SHP77 (cell line): Measurements from ENCODE around the gene KIF26B.
"Not testable (repeated sequence)": the region's sequence is repeated elsewhere in the genome, so short reads cannot be mapped to it uniquely, and the experiment has no call there.

Experiments used
- DNase-seq, 2 experiments: peaks; one replicate each; lab custom pipeline; 2025; lab: John Stamatoyannopoulos, UW

The KIF26B gene

DNA sequence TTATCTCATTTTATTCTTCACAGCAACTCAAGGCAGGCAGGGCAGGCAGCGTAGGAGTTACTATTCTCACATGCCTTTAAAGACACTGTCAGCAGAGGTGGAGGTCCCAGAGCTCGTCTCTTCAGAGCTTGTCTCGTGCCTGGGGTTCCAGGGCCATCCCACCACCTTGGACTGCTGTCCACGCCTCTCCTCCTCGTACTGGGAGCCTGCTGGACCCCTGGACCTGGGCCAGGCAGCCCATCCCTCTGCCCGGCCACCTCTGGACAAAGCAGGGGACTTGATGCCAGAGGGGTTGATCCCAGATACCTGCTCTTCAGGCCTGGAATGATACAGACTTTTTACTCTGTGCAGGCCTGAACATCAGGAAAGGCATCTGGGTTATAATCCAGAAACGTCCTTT lies 546.8 kb downstream of the KIF26B start:
- no peak for DNase-seq

DNA sequence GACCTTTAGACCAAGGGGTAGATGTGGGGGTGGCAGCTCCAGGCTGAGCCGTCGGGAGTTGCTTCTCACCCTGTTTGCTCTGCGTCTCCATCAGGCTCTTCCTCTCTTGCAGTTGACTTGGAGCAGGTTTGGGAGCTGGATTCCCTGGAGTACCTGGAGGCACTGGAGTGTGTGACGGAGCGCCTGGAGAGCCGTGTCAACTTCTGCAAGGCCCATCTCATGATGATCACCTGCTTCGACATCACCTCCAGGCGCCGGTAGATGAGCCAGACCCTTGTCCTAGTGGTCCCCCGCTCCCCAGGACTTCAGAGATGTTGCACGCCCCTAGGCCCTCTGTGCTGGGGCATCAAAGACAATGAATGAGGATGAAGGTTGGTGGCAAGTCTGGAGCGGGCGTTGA lies 547.6 kb downstream of the KIF26B start:
- DNase-seq = no peak

DNA sequence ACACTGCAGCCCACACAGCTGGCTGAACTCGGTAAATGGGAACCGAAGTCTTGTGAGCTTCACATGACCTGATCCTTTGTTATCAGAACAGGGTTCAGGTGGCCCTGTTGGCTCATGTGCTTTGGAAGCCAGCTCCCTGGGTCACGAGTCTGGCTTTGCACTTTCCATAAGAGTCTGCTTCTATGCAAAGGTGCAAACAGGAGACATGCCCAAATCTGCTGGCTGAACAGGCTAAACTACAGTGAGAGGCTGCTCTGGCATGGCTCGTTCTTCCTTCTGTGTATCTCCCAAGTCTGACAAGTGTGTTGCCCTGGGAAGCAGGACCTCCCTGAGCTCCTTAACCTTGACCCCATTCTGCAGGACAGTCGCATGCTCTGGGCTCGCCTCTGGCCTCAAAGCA lies 549.6 kb downstream of the KIF26B start:
- DNase-seq = no peak

DNA sequence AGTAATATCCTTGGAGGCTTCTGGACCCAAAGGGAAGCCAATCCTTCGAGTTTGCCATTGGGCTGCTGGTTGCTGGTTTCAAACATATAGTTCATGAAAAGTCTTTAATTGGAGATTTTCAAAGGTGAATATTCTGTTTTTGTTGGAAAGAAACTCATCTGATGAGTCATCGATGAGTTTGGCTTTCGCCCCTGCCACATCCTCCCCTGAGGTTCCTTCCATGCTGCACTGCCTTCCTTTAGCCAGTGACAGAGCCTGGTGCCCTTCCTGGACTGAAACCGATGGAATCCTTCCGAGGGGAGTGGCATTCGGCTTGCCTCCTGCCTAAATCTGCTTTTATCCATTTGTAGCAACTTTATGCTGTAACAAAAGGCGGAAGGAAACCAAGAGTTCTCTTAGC lies 550.0 kb downstream of the KIF26B start:
- no peak for DNase-seq

DNA sequence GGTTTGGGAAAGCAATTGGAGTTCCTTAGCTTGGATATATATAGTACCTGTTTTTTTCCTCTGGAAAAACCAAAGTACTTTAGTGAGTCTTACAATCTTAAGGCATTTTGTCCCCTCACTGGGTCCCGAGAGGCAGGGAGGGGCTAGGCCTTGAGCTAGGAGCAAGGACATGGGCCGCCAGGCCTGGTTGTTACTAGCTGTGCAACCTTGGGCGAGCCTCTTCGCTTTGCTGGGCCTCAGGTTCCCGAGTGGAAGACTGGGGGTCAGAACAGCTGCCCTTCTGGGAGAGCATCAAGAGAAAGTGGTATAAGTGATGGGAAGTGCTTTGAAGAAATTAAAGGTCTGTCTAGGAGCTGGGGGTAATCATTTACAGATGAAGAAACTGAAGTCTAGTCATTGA lies 553.2 kb downstream of the KIF26B start:
- no peak for DNase-seq

DNA sequence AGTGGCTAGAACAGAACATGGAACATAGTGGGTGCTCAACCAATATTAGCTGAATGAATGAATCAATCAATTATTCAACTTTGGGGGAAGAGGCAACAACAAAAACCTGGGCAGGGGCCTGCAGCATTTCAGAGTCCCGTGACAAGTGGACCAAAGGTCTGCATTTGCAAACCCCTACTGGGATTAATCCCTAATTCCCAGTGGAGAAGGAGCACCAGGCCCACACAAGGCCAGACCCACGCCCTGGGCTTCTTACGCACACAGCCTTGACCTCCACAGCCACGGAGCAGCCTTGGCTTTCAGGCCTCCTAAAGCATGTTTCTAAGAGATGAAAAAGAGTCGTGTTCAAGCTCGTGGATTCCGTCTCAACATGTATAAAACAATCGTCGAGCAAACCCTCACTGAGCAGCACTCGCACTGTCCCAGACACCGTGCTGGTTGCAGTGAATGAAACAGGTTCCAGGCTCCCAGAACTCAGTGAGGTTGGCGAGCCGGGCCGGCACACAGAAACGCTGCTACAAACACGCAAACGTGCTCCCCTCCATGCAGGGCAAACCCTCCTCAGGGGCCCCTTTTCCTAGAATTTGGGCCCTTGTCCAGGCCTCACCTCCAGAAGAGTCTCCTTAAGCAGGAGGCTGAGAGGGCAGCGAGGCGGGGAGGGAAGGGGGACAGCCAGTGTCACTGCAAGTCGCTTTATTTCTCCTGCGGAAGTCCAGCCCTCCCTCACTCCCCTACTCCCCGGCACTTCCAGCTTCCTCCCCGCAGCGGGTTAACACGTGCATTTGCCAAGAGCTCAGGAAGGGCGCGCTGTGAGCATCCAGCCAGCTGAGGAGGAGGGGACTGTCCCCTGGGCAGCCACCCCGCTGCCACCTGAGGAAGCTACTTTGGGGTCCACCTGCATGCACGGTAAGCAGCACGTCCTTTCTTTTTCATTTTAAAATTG lies 556.4 kb downstream of the KIF26B start:
- no peak for DNase-seq

DNA sequence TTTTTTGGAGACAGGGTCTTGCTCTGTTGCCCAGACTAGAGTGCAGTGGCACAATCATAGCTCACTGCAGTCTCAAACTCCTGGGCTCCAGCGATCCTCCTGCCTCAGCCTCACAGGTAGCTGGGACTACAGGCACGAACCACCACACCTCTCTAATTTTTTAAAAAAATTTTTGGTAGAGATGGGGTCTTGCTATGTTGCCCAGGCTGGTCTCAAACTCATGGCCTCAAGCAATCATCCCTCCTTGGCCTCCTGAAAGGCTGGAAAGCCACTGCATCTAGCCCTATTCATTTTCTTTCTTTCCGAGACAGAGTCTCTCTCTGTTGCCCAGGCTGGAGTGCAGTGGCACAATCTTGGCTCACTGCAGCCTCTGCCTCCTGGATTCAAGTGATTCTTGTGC lies 559.2 kb downstream of the KIF26B start:
- not testable (repeated sequence) for DNase-seq

DNA sequence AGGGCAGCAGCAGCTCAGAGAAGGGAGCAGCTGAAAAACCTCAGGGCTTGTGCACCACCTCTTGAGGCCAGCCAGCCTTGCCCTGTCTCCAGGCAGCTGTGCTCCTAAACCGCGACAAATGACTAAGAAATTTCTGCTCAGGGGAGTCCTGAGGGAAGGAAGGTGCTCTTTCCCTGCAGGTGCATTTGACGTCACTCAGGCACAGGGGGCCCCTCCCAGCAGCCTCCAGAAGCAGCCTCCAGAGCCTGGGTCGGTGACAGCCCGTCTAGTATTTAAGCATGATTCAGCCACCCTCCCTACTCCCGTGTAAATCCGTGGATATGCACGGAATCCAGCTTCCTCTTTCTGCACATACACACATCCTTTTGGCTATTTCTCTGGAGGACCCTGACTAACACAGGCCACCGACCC lies 560.5 kb downstream of the KIF26B start:
- DNase-seq = no peak

DNA sequence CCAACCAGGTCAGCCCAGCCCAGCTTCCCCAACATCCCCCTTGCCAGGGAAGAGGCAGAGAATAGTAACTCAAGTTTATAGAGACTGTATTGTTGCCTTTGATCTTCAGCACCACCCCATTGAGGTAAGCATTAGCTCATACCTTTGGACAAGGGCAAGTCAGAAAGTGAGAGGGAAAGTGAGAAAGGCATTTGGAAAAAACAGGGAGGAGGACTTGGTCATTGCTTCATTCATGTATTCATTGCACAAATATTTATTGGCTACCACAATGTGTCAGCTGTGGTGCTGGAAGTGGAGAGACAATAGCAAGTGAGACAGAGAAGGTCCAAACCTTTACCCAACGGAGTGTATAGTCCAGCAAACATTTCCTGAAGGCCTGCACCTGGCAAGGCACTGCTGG lies 561.2 kb downstream of the KIF26B start:
- no peak for DNase-seq

DNA sequence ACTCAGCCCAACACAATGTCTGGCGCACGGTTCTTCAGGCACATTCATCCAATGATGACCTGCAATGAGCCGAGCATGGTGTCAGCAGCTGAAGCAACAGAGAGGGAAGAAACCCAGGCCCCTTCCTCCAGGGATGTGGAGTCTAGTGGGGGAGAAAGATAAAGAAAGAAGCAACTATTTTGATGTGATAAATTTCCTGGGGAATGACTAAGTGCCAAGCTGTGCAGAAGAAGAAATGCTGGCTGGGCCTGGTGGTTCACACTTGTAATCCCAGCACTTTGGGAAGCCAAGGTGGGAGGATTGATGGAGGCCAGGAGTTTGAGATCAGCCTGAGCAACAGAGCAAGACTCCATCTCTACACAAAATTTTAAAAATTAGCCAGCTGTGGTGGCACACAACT lies 561.8 kb downstream of the KIF26B start:
- DNase-seq = no peak

DNA sequence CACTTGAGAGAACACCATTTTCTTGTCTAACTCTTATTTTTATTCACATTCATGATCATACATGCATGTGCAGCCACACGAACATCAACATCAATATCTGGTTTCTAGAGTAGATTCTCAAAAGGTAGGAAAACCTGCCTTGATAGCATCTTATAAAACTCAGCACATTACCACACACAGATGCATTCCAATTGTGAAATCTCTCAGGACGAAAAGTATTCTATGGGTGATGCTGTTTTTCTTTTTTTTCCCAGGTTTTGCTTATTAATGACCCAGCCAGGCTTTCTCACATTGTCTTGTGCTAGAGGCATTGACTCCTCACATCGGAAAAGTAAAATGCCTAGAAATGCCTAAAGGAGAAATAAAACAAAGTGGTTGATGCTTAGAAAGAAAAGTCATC lies 562.8 kb downstream of the KIF26B start:
- DNase-seq = no peak

DNA sequence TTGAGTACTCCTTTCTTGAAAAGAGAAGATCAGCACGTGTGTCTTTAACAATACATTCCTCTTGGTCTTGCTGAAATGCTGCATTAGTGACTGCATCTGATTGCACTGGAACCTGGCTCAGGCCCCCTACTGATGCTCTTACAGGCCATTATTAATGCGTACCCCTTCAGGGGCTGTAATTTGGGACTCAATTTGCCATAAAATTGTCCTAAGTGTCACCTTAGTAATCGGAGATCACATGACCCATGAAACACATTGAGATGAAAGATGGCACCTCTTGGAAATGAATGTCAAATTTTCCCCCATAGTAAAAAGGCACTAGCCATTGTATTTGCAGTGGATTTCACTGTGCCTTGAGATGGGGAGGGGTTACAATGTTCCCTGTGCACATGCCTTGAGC lies 563.3 kb downstream of the KIF26B start:
- DNase-seq = no peak

DNA sequence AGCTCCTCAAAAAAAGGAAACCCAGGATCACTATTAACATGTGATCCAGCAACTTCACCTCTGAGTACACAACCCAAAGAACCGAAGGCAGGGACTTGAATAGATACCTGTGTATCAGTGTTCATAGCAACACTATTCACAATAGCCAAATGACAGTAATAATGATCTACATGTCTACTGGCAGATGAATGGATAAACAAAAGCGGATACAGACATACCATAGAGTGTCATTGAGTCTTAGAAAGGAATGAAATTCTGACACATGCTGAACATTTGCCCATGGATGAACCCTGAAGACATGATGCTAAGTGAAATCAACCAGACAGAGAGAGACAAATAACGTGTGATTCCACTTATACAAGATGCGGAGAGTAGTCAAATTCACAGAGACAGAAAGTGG lies 564.2 kb downstream of the KIF26B start:
- DNase-seq = no peak

DNA sequence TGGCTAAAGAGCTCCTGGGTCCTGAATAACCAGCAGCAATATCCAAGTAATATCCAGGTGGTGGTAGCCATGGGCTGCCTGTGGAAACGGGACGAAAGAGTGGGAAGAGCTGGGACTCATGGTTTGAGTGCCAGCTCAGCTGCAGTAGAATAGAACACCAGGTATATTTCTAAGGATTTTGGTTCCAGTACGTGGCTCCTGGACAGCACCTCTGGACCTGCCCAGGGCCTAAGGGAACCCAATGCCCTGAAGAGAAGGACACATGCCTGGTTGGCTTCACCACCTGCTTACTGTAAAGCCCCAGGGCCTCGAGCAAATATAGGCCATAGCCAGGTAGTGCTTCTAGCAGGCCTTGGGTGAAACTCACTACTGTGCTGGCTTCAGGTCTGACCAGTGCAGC lies 566.7 kb downstream of the KIF26B start:
- DNase-seq = no peak

DNA sequence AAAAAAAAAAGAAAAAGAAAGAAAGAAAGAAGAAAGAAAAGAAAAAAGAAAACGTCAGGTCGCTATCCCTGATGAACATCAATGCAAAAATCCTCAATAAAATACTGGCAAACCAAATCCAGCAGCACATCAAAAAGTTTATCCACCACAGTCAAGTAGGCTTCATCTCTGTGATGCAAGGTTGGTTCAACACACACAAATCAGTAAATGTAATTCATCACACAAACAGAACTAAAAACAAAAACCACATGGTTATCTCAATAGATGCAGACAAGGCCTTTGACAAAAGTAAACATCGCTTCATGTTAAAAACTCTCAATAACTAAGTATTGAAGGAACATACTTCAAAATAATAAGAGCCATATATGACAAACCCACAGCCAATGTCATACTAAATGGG lies 573.2 kb downstream of the KIF26B start:
- DNase-seq = not testable (repeated sequence)

DNA sequence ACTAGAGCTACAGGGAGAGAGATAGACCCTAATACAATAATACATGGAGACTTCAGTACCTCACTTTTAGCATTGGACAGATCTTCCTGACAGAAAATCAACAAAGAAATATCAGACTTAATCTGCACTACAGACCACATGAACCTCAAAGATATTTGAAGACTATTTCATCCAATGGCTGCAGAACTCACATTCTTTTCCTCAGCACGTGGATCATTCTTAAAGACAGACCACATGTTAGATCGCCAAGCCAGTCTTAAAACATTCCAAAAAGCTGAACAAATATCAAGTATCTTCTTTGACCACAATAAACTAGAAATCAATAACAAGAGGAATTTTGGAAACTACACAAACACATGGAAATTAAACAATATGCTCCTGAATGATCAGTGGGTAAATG lies 576.0 kb downstream of the KIF26B start:
- no peak for DNase-seq

DNA sequence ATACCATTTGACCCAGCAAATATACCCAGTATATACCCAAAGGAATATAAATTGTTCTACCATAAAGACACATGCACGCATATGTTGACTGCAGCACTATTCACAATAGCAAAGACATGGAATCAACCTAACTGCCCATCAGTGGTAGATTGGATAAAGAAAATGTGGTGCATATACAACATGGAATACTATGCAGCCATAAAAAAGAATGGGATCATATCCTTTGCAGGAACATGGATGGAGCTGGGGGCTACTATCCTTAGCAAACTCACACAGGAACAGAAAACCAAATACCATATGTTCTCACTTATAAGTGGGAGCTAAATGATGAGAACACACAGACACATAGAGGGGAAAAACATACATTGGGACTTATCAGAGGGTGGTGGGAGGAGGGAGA lies 585.6 kb downstream of the KIF26B start:
- DNase-seq = not testable (repeated sequence)

DNA sequence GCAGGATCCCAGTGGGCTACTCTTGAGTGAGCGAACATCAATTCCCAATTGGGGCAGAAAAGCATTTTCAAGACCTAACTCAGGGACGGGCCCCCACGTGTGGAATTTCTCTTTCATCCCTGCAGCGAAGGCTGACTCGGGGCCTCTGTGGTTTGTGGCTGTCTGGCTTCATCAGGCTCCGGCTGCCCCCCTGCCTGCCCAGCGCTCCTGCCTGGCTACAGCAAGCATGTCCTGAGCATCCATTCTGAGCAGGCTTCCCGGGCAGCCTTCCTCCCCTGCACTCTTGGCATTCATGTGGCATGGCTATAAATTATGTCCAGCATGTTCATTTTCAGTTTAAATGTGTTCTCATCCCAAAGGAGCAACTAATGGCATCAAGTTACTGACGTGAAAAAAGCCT lies 588.1 kb downstream of the KIF26B start:
- DNase-seq = no peak

DNA sequence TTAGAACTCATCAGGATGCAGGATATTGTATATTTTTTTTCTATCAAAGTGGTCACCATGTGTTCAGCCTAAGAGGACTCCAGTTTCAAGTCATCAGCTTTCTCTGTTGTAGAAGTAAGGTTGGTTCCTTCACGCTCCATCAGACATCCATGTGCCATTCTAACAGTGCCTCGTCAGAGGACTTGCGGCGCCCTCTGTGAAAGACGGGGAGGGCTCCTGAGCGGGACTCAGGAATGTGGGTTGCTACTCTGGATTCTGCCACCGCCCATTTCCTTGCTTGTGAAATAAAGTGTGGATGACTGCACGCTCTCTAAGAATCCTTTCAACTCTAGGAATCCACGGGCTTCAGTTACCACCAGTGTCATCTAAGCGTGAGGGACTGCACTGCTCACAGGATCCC lies 593.5 kb downstream of the KIF26B start:
- no peak for DNase-seq

DNA sequence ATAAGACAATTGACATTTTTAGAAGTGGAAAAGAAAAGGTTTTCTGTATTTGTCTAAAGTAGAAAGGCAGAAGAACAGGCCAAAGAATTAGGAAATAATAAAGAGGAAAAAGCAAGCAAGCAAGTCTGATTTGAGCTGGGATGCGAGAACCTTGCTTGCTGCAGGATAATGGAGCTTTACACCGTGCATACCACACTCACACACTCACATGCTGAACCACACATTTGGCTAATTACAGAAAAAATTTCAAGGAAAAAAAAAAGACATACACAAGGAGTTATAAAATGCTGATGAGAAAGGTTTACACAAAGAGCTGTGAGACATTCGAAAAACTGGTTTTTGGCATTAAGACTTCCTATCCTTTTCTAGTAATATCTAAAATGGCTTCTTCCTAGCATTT lies 593.9 kb downstream of the KIF26B start:
- no peak for DNase-seq

DNA sequence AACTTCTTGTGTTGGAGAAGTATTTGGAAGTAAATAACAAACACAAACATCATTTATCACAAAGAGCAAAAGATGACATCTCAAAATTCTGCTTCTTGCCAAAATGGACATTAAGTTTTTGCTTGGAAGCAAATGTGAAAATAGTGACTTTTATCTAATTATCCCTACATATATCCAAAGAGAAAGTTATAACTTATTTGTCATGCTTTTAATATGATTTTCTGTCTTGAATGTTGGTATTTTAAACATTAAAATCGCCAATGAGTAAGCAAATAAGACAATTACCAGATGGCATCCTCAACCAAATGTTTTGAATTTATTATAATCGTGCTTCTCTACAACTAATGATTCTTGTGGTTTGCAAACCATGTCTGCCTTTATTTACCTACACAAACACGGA lies 594.3 kb downstream of the KIF26B start:
- no peak for DNase-seq

DNA sequence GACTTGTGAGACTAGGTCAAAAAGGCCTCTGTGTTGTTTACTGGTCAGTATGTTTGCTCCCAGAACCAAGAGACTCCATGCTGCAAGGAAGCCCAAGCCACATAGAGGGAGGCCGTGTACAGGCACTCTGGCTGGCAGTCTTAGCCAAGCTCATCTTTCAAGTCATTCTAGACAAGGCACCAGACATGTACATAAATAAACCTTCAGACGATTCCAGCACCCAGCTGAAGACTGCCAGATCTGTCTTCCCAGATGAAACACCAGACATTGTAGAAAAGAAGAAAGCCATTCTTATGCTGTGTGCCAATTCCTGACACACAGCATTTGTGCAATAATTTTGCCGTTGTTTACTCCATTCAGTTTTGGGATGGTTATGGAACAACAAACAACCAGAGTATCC lies 595.5 kb downstream of the KIF26B start:
- no peak for DNase-seq

DNA sequence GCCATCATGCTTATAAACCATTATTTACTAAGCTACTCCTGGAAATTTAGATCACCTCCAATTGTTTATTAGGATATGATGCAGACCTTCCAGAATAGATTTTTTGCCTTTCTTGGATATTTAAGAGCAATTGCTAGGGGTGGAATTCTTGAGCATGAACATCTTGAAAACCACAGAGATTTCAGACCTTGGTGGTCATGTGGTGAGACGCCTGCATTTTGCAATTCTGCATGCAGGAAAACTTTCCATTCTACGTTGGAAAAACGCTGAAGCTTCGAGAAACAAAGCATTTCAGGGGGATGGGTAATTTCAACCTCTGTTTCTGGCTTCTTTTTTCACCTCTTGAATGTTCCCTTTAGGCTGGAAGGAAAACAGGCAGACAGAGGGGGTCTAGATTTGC lies 596.3 kb downstream of the KIF26B start:
- no peak for DNase-seq
